ENCODE measurements around the gene SHD.

DNA sequence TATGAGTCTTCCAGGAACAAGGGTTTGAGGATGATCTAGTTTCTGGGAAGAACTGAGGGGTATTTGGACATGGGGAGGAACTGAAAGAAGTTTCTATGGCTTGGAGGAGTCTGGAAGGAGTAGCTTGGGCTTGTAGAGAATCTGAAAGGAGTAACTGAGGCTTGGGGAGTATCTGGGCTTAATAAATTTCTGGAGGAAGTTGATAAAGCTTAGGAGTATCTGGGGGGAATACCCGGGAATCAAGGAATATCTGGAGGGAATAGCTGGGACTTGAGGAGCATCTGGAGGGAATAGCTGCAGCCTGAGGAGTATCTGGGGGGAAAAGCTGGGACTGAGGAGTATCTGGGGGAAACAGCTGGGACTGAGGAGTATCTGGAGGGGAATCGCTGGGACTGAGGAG is 41.4 kb downstream of the SHD start:
- TF ChIP-seq POLR2A (IDR thresholded peaks at IDR 0.05; ENCODE audit: low read depth, low read length) (no peak), POLR2AphosphoS5 (IDR thresholded peaks at IDR 0.05; ENCODE audit: low read depth, low read length) (no peak)
